GM19023 (cell line): ENCODE measurements around the gene CAPNS1.

Source experiments
- ATAC-seq: cut with Tn5 transposase; IDR thresholded peaks from one replicate; pipeline ENCODE4 v1.9.1; 2021; ENCODE audit warnings: mild to moderate bottlenecking, moderate library complexity; ENCODE audit not compliant: unreplicated experiment

The CAPNS1 gene

DNA sequence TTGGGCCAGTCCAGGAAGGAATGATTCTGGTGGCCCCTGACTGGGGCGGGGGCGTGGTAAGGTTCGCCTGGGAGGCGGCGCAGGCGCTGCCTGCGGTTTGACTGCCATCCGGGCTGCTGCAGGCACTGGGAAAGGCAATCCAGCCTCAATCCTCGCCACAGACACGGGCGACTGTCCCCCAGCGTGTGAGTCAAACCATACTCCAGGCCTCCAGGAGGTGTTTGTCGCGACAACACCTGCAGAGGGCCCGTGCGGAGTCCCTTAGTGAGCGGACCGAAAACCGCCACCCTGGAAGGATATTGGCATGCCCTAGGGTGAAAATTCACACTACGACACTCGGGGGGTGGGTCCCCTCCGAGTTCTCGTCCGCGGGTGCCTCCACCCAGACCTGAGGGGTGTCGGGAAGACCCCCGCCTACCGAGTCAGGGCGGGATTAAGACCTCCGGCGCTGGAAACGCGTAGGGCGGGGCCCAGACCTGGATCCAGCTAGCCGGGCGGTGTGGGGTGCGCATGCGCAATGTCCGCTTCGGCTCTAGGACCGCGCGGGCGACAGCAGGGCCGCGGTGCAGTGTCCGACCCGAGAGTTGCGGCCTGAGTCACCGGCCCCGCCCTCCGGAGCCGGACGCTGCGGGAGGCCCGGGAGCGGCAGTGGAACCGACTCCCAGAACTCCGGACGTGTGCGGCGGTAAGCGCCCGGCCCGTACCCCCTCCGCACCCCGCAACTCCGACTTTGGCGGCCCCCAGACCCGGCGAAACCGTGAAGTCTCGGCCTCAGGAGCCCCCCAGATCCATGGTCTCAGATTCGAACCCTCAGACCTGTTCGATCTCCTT, at the start of gene CAPNS1:
Gene CAPNS1, plus strand, starts transcription at position 594 of the 831 bp plus-strand sequence. CDS start 946 bp downstream, outside the sequence.
- ATAC-seq, result peak; percentile 79

DNA sequence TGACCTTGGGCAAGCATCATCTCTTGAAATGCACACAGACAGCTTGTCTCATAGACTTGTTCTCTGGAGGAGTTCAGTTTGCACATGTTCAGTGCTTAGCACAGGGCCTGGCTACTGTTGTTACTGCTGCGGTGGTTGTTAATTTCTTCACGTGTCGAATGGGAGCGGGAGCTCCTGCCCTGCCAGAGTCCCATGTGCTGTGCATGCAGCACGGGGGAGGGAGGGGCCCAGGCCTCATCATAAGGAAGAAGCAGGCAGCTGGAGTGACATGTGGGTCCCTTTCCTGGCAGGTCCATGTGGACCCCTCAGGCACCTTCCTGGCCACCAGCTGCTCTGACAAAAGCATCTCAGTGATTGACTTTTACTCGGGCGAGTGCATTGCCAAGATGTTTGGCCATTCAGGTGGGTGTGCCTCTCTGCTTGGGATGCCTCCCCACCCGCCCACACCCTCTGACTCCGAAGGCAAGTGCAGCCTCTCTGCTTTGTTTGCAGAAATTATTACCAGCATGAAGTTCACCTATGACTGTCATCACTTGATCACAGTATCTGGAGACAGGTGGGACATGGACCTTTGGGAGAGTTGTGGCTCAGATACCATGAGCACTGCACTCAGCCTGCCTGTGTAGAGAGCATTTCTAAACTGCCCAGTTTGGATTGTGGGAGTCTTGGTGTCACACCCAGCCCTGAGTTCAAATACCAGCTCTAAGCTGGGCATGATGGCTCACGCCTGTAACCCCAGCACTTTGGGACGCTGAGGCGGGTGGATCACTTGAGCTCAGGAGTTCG, 48.8 kb upstream of the CAPNS1 start:
- no peak for ATAC-seq

DNA sequence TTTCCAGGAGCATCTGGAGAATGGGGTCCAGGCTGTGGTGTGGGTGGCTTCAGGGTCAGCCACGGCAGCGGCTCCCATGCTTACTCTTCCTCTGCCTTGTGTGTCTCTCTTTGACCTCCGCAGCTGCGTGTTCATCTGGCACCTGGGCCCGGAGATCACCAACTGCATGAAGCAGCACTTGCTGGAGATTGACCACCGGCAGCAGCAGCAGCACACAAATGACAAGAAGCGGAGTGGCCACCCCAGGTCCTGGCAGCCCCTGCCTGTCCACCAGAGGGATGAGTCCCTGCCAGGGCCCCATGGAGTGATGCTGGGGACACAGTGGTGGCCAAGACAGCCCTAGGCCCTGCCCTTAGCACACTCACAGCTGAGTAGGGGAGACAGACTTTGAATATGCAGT, 47.3 kb upstream of the CAPNS1 start:
- no peak for ATAC-seq

DNA sequence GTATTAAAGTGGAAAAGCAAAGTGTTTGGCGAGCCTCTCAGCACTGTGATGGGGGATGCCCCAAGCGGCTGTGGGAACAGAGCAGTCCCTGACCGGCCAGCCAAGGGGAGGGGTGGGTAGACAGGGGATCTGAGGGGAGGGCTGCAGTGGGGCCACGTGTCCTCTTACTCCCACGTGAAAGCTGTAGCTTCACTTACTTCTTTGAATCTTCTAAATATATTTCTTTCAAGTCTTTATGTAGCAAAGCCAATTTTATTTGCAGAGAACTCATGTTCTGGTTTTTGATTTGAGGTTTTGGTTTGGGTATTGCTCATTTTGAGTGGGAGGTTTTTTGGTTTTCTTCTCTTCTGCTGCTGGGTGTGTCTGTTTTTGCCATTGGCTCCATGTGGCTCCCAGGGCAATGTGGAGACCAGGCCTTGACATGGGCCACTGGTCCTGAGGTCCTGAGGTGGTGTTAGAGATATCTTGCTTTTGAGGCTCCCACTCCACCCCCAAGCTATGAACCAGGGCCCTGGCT, 46.7 kb upstream of the CAPNS1 start:
- peak; percentile 71 for ATAC-seq

DNA sequence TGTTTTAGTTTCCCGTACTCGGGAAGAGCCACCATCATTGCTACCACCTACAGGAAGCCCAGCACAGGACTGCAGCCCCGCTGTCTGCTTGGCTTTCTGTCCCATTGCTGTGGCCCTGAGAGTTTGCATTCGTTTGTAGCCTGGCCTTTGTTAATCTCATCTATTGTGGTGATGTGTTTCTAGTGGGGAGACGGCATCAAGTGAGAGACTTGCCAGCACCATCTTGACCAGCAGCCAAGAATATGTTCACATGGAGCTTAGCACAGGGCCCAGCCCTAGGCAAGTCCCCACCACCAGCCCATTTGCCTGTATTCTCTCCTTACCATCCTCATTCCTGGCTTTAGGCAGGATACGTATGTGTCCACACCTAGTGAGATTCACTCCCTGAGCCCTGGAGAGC, 46.2 kb upstream of the CAPNS1 start:
- ATAC-seq, result peak; percentile 17

DNA sequence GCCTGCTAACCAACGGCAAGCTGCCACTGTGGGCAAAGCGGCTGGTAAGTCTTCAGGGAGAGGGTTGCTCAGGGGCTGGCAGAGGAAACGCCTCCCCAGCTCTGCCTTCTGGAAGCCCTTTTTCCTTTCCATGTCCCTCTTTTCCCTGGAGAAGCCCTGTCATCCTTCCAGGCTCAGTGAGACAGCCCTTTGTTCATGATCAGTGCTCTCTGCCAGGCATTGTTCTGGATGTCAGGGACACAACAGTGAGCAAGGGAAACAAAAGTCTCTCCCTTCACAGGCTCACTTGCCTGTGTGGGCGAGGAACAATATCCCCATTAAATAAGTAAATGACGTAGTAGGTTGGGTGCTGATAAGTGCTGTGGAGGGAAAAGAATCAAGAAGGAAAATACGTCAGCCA, 42.8 kb upstream of the CAPNS1 start:
- no peak for ATAC-seq

DNA sequence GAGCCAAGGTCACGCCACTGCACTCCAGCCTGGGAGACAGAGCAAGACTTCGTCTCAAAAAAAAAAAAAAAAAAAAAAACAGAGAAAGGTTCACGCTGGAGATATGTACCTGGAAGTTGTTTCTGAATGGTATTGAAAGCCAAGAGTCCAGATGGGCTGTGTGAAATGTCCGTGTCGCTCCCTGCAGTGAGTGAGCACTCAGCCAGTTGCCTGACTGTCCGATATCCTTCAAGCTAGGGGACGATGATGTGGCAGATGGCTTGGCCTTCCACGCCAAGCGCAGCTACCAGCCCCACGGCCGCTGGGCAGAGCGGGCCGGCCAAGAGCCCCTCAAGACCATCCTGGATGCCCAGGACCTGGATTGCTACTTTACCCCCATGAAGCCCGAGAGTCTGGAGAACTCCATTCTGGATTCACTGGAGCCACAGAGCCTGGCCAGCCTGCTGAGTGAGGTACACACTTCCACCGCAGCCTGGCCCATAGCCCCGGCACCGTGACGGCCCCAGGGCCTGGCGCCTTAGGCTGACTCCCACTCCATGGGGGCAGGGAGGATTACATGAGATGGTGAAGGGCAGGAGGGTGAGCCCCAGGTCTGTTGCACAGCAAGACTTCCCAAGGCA, 40.6 kb upstream of the CAPNS1 start:
- no peak for ATAC-seq

DNA sequence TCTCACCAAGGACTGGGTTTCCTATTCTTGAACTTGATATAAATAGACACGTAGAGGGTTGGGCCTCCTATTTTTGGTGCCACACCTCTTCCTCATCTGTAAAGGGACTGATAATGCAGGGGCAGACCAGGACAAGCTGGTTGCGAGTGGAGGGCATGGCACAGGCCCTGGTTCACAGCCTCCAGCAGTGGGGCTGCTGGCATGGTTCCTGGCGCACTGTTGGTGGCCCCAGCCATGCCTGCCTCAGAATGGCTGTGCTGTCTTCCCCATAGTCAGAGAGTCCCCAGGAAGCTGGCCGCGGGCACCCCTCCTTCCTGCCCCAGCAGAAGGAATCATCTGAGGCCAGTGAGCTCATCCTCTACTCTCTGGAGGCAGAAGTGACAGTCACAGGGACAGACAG, 39.4 kb upstream of the CAPNS1 start:
- no peak for ATAC-seq

DNA sequence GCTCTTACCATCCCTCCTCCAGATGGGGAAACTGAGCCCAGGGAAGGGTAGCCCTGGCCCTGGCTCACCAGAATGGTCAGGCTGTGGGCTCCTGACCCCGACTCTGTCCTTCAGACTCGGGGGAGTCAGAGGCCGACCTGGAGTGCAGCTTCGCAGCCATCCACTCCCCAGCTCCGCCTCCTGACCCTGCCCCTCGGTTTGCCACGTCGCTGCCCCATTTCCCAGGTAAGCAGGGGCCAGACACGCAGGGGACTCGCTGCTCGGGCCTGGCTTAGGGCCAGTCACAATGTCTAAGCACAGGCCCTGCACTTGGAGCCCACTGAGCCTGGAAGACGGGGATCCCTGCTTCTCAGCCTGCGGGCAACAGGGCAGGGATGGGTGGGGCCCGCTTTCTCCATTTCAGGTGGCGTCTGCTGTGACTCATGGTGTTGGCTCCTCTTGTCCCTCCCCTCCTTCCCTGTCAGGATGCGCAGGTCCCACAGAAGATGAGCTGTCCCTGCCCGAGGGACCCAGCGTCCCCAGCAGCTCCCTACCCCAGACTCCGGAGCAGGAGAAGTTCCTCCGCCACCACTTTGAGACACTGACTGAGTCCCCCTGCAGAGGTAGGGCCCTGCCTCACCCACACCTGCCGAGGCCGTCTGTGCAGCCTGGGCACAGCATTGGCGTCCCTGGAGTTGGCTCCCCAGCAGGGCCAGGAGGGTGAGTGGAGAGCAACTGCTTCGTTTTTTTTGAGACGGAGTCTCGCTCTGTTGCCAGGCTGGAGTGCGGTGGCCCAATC, 38.1 kb upstream of the CAPNS1 start:
- ATAC-seq, result no peak

DNA sequence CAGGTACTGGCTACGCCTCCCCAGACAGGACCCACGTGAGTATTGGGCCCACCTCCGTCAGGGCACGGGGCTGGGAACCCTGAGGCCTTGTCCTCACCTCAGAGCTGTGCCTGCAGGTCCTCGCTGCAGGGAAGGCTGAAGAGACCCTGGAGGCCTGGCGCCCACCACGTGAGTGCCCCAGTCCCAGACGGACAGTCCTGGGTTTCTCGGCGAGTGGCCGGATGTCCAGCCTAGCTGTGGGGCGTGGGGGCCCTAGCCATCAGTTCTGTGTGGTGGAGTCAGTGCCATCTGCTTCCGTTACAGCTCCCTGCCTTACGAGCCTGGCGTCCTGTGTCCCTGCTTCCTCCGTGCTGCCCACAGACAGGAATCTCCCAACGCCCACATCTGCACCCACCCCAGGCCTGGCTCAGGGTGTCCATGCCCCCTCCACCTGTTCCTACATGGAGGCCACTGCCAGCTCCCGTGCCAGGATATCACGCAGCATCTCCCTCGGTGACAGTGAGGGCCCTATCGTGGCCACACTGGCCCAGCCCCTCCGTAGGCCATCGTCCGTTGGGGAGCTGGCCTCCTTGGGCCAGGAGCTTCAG, 36.7 kb upstream of the CAPNS1 start:
- ATAC-seq, result no peak

DNA sequence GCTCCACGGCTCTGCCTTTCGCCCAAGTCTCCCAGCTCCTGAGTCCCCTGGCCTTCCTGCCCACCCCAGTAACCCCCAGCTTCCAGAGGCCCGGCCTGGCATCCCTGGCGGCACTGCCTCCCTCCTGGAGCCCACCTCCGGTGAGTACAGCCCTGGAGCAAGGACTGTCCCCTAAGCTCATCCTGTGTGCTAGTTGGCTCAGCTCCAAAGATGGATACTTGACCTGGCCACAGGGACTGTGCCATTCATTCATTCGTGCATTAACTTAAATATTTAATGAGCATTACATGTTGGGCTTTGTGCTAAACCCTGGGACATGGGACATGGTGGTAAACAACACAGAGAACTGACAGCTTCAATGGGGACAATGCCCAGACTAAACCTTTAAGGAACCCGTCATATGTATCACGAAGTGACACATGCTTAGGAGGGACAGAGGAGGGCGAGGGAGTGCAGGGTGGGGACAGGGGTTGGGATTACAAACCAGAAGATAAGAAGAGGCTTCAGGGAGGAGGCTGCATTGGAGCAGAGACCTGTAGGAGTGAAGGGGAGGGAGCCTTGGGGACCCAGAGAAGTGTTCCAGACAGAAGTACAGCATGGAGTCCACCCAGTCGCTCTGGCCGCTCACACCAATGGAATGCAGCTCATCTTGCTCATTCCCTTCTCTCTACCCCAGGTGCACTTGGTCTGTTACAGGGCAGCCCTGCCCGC, 35.9 kb upstream of the CAPNS1 start:
- ATAC-seq, result no peak

DNA sequence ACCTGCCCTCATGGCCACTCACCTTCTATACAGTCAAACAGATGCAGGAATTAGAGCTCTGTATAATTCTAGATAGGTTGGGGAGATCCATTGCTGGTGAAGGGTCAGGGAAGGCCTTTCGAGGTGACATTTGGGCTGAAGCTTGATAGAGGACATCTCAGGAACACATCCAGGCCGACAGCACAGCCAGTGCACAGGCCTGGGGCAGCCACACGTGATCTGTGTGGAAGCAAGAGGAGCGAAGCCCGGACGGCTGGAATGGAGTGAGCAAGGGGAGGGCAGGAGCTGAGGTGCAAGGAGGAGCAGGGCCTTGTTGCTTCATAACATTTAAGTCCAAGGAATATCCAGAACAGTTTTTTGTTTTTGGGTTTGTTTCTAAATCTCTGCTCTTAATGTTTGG, 33.4 kb upstream of the CAPNS1 start:
- ATAC-seq, result no peak

DNA sequence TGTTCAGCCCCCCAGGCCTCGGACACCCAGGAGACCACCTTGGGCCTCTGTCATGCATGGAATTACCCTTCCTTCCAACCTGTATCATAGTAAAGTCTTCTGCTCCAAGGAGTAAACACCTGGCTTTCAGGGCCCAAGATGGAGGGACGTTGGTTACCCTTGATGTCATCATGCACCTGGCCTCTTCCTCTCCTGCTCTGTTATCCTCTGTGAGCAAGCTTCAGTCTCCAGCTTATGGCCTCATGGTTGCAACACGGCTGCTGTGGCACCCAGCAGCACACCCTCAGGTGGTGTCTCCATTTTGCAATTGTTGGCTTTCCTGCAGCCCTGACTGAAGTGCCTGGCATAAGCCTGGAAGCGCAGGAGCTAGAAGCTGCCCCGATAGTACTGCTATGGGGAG, 32.9 kb upstream of the CAPNS1 start:
- no peak for ATAC-seq

DNA sequence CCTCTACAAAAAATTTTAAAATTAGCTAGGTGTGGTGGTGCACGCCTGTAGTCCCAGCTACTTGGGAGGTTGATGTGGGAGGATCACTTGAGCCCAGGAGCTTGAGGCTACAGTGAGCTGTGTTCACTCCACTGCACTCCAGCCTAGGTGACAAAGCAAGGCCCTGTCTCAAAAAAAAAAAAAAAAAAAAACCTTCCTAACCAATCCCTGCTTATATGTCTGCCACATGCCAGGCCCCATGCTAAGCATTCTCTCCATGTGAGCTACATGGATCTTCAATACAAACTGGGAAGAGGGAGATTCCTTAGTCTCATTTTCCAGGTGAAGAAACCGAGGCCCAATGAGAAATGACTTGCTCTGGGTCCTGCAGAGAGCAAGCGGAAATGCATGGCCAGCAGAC, 31.2 kb upstream of the CAPNS1 start:
- ATAC-seq, result no peak

DNA sequence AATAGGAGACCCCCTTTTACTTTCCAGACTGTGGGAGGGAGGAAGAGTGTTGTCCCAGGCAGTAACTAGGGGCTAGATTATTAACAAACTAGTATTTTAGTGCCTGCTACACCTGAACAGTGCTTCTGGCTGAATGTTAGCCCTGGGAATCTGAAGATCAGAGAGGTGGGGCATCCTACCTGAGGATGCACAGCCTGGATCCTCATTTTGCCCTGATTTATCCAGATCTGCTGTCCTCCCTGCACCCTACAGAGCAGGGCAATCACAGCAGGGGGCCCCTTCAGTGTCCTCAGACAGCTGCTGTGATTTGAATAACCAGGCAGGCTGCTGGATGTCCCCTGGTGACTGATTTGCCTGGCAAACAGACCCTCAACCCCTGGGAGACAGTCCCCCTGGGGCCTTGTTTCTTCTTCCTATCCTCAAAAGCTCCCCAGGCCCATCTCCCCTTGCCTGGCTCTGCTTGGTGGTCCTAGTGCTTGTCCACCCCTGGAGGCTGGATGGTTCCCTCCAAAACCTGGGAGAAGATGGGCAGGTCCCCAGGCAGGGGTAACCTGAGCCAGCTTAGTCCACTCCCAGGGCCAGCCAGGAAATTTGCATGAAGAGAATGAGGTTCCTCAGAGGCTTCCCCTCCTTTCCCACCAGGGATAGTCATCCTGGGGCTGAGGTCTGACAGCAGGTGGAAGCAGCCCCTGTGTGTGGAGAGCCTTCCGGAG, 29.2 kb upstream of the CAPNS1 start, which contains the start of gene OVOL3:
Gene OVOL3, plus strand, starts transcription at position 657 of the 713 bp plus-strand sequence. CDS start 60 bp downstream, outside the sequence.
- no peak for ATAC-seq

DNA sequence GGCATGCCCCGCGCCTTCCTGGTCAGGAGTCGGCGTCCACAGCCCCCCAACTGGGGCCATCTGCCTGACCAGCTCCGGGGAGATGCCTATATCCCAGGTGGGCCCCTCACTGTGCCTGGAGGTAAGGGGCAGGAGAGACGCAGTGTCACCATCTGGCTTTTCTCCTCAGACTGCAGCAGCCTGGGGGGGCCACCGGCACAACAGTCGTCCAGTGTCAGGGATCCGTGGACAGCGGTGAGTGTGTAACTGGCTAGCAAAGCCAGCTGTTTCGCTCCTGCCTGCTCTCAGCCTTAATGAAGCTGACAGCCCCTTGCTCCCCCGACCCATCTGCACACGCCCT, 28.7 kb upstream of the CAPNS1 start:
- ATAC-seq, result no peak

DNA sequence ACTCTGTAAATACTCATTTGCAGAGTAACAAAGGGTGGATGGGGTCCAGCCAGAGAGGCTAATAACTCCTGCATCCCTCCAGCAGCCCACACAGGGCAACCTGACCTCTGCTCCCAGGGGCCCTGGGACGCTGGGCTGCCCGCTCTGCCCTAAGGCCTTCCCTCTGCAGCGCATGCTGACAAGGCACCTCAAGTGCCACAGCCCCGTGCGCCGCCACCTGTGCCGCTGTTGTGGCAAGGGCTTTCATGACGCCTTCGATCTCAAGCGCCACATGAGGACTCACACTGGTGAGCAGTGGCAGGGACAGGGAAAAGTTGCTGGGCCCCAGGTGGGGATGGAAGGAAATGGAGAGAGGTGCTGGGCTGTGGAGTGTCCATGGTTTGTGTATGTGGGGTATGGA, 27.2 kb upstream of the CAPNS1 start:
- ATAC-seq, result no peak

DNA sequence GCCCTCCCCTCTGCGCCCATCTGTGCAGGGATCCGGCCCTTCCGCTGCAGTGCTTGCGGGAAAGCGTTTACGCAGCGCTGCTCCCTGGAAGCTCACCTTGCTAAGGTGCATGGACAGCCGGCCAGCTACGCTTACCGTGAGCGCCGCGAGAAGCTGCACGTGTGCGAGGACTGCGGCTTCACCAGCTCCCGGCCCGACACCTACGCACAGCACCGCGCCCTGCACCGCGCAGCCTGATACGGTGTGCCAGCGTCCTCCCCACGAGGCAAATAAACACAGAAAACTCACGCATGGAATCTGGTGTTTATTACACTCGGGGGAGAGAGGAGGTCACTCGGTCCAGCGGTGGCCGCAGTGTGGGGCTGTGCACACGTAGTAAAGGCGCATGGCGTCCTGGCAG, 26.4 kb upstream of the CAPNS1 start:
- ATAC-seq, result no peak
